Liver (tissue), 9 donors: Measurements from ENCODE around the gene UBE2F. TPM values are rescaled to one million over a fixed set of nuclear protein-coding genes. Genes with fewer than 3 reads are reported as not detected.
"Not testable (repeated sequence)": the region's sequence is repeated elsewhere in the genome, so short reads cannot be mapped to it uniquely, and the experiment has no call there.

ENCODE experiments used
- DNase-seq: peaks from one replicate; pipeline ENCODE4 v3.0.0-alpha.2; 2017; ENCODE audit warnings: low spot score
- H3K27ac ChIP-seq, 2 donors: one replicate each; pipeline ENCODE4 v1.7.0; 2013; ENCODE audit warnings: inconsistent platforms in 2 of 2, low read length in 2 of 2, control low read depth in 1 of 2, low read depth in 1 of 2, mild to moderate bottlenecking in 1 of 2
- H3K27me3 ChIP-seq, 4 donors: one replicate each; pipeline versions ENCODE4 v1.6.1 to v1.7.0; 2013; ENCODE audit warnings: low read length in 3 of 4, inconsistent platforms in 1 of 4, mild to moderate bottlenecking in 1 of 4, moderate library complexity in 1 of 4; ENCODE audit not compliant: control insufficient read depth in 4 of 4, insufficient read depth in 4 of 4
- H3K36me3 ChIP-seq, 4 donors: one replicate each; pipeline versions ENCODE4 v1.6.1 to v1.7.0; 2013; ENCODE audit warnings: low read length in 3 of 4, mild to moderate bottlenecking in 3 of 4, low read depth in 1 of 4, moderate library complexity in 1 of 4; ENCODE audit not compliant: control insufficient read depth in 4 of 4, insufficient read depth in 3 of 4
- H3K4me1 ChIP-seq, 4 donors: one replicate each; pipeline versions ENCODE4 v1.6.1 to v1.7.0; 2013; ENCODE audit warnings: low read length in 3 of 4, mild to moderate bottlenecking in 3 of 4, moderate library complexity in 1 of 4; ENCODE audit not compliant: control insufficient read depth in 4 of 4, insufficient read depth in 4 of 4
- H3K4me3 ChIP-seq, 3 donors: one replicate each; pipeline versions ENCODE4 v1.6.1 to v1.7.0; 2013; ENCODE audit warnings: low read length in 3 of 3, control low read depth in 1 of 3, low read depth in 1 of 3, mild to moderate bottlenecking in 1 of 3
- H3K9ac ChIP-seq, 2 donors: one replicate each; pipeline ENCODE4 v1.7.0; 2013; ENCODE audit warnings: low read length in 2 of 2, mild to moderate bottlenecking in 2 of 2, moderate library complexity in 2 of 2, control low read depth in 1 of 2, low read depth in 1 of 2
- H3K9me3 ChIP-seq, 4 donors: one replicate each; pipeline versions ENCODE4 v1.6.1 to v1.7.0; 2013; ENCODE audit warnings: low read length in 3 of 4; ENCODE audit not compliant: control insufficient read depth in 4 of 4
- EGR1 ChIP-seq, 2 donors: IDR thresholded peaks; 2 replicates each; pipeline ENCODE4 v1.6.1; 2016 to 2018; ENCODE audit warnings: antibody characterized with exemption in 2 of 2, low read depth in 2 of 2
- FOXA1 ChIP-seq: IDR thresholded peaks from 2 replicates; pipeline ENCODE4 v1.6.1; 2016; ENCODE audit warnings: antibody characterized with exemption
- GABPA ChIP-seq, 2 donors: IDR thresholded peaks in 1 of 2; conservative IDR thresholded peaks in 1 of 2; 2 replicates each; pipeline ENCODE4 v1.6.1; 2016; ENCODE audit warnings: antibody characterized with exemption in 2 of 2, mild to moderate bottlenecking in 1 of 2, moderate library complexity in 1 of 2
- HNF4A ChIP-seq, 2 donors: conservative IDR thresholded peaks; 2 replicates each; pipeline ENCODE4 v1.6.1; 2016; ENCODE audit warnings: antibody characterized with exemption in 2 of 2, mild to moderate bottlenecking in 2 of 2
- HNF4G ChIP-seq: IDR thresholded peaks from 2 replicates; pipeline ENCODE4 v1.6.1; 2016; ENCODE audit warnings: antibody characterized with exemption
- JUND ChIP-seq, 2 donors: IDR thresholded peaks; 2 replicates each; pipeline ENCODE4 v1.6.1; 2016; ENCODE audit warnings: antibody characterized with exemption in 2 of 2
- RAD21 ChIP-seq, 2 donors: IDR thresholded peaks; 2 replicates each; pipeline ENCODE4 v1.6.1; 2016; ENCODE audit warnings: antibody characterized with exemption in 2 of 2, mild to moderate bottlenecking in 2 of 2
- RXRA ChIP-seq, 2 donors: IDR thresholded peaks; 2 replicates each; pipeline ENCODE4 v1.6.1; 2017 to 2018; ENCODE audit warnings: antibody characterized with exemption in 2 of 2, mild to moderate bottlenecking in 1 of 2
- SP1 ChIP-seq: IDR thresholded peaks from 2 replicates; pipeline ENCODE4 v1.6.1; 2018; ENCODE audit warnings: antibody characterized with exemption, mild to moderate bottlenecking
- TAF1 ChIP-seq: conservative IDR thresholded peaks from 2 replicates; pipeline ENCODE4 v1.6.1; 2016; ENCODE audit warnings: antibody characterized with exemption, mild to moderate bottlenecking
- YY1 ChIP-seq: IDR thresholded peaks from 2 replicates; pipeline ENCODE4 v1.6.1; 2016; ENCODE audit warnings: antibody characterized with exemption, mild to moderate bottlenecking
- WGBS: extraction: QIAGEN DNeasy Blood & Tissue Kit; methylation state at CpG from one replicate; pipeline ENCODE4 v1.1.7; 2013; 5-methylcytosine and 5-hydroxymethylcytosine counted together
- polyA plus RNA-seq, 2 donors: library from polyadenylated mRNA; stranded (reverse) in 1 of 2; unstranded in 1 of 2; fragments of 200-250 nt in 1 of 2; fragments of >200 nt in 1 of 2; fragmentation: Nextera tagmentation in 1 of 2; extraction: Ambion mirVana in 1 of 2; gene quantifications; one replicate each; pipeline versions ENCODE4 v1.2.1 to v1.2.3, GENCODE V29; 2013 to 2015
- total RNA-seq, 2 donors: library from RNA; depleted of rRNA; stranded (reverse); fragments of >200 nt; gene quantifications; one replicate each; pipeline ENCODE4 v1.2.3, GENCODE V29; 2014
- TF ChIP-seq, protein P1 (sequence below): fragments of 150-350 bp; IDR thresholded peaks from 2 replicates; pipeline ENCODE4 v1.5.1; 2017; ENCODE audit warnings: improper control_type of control experiment, low read depth, low read length; ENCODE audit not compliant: missing input control
- TF ChIP-seq, protein P2 (sequence below): IDR thresholded peaks from 2 replicates; pipeline ENCODE4 v1.6.1; 2016; ENCODE audit warnings: antibody characterized with exemption, mild to moderate bottlenecking
- TF ChIP-seq, protein P3 (sequence below): IDR thresholded peaks from 2 replicates; pipeline ENCODE4 v1.6.1; 2016; ENCODE audit warnings: antibody characterized with exemption
- TF ChIP-seq, protein P4 (sequence below): IDR thresholded peaks from 2 replicates; pipeline ENCODE4 v1.6.1; 2016; ENCODE audit warnings: antibody characterized with exemption
- donor health status: healthy.
- donor health status: healthy.
- donor health status: healthy.
- donor health status: healthy.
- donor health status: healthy.

The UBE2F gene
- total and polyA plus RNA-seq, 4 donors, result 30.5 to 55.3 (median 32.1) TPM

DNA sequence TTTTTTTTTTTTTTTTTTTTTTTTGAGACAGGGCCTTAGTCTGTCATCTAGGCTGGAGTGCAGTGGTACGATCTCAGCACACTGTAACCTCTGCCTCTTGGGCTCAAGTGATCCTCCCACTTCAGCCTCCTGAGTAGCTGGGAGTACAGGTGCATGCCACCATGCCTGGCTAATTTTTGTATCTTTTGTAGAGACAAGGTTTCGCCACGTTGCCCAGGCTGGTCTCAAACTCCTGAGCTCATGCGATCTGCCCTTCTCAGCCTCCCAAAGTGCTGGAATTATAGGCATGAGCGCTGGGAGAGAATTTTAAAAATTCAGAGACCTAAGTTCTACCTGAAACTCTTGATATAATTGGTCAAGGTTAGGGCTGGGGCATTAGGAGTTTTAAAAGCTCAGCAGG lies 14.8 kb downstream of the UBE2F start:
- H3K4me1 ChIP-seq, H3K27me3 ChIP-seq, H3K36me3 ChIP-seq, H3K9ac ChIP-seq, H3K9me3 ChIP-seq, H3K4me3 ChIP-seq, DNase-seq, H3K27ac ChIP-seq: not testable (repeated sequence)
- 97% methylated on average over 5 of the region's 5 CpGs for WGBS

DNA sequence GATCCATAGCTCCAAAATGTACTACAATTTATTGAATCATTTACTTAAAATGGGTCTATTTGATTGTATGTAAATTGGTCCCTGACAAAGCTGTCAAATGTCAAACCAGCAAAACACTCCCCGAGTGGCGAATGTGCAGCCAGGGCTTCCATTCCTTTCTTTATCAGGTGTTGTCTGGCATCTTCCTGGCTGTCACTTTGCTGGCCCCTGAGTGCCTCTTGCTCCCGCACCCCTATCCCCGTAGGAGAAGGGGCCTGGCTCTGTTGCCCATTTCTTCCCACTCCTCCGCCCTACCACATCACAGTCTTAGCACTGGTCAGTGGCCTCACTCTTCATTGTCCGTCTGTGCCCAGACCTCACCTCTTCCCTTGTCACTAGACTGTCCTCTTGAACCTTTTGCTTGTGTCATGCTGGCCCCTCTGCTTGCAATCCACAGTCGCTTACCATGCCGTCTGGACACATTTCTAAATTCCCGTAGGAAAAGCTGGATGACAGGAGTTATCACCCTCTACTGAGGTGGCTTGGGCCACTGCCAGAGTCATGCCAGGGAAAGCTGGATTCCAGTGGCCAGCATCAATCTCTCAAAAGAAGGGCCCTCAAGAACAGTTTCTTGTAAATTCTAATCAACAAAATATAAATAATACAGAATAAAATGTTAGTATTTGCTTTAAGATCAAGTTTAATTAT lies 15.4 kb downstream of the UBE2F start:
- no peak overlapping the region for H3K27ac ChIP-seq
- H3K4me1 ChIP-seq, result peaks cover 0 to 3% (median 2%) of the 10 kb centered on the region in 4 donors
- H3K4me3 ChIP-seq, result no peak overlapping the region
- TF ChIP-seq, protein P1, sequence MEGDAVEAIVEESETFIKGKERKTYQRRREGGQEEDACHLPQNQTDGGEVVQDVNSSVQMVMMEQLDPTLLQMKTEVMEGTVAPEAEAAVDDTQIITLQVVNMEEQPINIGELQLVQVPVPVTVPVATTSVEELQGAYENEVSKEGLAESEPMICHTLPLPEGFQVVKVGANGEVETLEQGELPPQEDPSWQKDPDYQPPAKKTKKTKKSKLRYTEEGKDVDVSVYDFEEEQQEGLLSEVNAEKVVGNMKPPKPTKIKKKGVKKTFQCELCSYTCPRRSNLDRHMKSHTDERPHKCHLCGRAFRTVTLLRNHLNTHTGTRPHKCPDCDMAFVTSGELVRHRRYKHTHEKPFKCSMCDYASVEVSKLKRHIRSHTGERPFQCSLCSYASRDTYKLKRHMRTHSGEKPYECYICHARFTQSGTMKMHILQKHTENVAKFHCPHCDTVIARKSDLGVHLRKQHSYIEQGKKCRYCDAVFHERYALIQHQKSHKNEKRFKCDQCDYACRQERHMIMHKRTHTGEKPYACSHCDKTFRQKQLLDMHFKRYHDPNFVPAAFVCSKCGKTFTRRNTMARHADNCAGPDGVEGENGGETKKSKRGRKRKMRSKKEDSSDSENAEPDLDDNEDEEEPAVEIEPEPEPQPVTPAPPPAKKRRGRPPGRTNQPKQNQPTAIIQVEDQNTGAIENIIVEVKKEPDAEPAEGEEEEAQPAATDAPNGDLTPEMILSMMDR, result no peak
- TF ChIP-seq RAD21 (IDR thresholded peaks at IDR 0.05) (no peak), HNF4A (conservative IDR thresholded peaks at IDR 0.05) (no peak), GABPA (IDR thresholded peaks at IDR 0.05 in 1 of 2, conservative IDR thresholded peaks at IDR 0.05 in 1 of 2) (no peak), RXRA (IDR thresholded peaks at IDR 0.05) (no peak), YY1 (no peak)
- TF ChIP-seq, protein P2, sequence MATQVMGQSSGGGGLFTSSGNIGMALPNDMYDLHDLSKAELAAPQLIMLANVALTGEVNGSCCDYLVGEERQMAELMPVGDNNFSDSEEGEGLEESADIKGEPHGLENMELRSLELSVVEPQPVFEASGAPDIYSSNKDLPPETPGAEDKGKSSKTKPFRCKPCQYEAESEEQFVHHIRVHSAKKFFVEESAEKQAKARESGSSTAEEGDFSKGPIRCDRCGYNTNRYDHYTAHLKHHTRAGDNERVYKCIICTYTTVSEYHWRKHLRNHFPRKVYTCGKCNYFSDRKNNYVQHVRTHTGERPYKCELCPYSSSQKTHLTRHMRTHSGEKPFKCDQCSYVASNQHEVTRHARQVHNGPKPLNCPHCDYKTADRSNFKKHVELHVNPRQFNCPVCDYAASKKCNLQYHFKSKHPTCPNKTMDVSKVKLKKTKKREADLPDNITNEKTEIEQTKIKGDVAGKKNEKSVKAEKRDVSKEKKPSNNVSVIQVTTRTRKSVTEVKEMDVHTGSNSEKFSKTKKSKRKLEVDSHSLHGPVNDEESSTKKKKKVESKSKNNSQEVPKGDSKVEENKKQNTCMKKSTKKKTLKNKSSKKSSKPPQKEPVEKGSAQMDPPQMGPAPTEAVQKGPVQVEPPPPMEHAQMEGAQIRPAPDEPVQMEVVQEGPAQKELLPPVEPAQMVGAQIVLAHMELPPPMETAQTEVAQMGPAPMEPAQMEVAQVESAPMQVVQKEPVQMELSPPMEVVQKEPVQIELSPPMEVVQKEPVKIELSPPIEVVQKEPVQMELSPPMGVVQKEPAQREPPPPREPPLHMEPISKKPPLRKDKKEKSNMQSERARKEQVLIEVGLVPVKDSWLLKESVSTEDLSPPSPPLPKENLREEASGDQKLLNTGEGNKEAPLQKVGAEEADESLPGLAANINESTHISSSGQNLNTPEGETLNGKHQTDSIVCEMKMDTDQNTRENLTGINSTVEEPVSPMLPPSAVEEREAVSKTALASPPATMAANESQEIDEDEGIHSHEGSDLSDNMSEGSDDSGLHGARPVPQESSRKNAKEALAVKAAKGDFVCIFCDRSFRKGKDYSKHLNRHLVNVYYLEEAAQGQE, result no peak
- WGBS, result 95% methylated on average over 9 of the region's 9 CpGs
- DNase-seq, result no peak
- no peak overlapping the region for H3K9ac ChIP-seq
- no peaks in the 10 kb centered on the region for H3K9me3 ChIP-seq
- H3K27me3 ChIP-seq, result no peaks in the 10 kb centered on the region
- H3K36me3 ChIP-seq, result no peaks in the 10 kb centered on the region

DNA sequence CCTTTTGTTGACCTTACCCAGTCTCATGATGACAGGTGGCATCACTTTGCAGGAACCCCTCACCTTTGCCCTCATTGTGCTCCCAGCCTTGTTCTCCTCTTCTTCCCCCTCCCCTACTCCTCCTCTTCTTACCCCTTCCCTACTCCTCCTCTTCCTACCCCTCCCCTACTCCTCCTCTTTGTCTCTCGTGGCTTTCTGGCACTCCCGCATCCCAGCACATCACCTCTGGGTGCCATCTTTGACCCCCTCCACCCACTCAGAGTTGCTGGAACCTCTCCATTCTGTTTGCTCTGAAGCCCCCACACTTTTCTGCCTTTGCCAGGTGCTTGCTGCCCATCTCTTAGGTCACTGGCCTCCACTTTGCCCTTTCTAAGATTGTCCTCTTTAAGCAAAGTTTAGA lies 17.1 kb downstream of the UBE2F start:
- no peak for DNase-seq
- Histone ChIP-seq H3K27me3 (no peaks in the 10 kb centered on the region), H3K27ac (no peak overlapping the region), H3K4me3 (no peak overlapping the region), H3K36me3 (no peaks in the 10 kb centered on the region), H3K9ac (no peak overlapping the region), H3K9me3 (no peaks in the 10 kb centered on the region), H3K4me1 (peaks cover 0 to 3% (median 1%) of the 10 kb centered on the region in 4 donors)
- WGBS, result 58% methylated on average over 2 of the region's 2 CpGs
- TF ChIP-seq EGR1 (IDR thresholded peaks at IDR 0.05; ENCODE audit: low read depth in 2 of 2), result no peak
- TF ChIP-seq, protein P1, result no peak
- no peak for TF ChIP-seq SP1
- no peak for TF ChIP-seq YY1
- TF ChIP-seq JUND (IDR thresholded peaks at IDR 0.05), result no peak
- TF ChIP-seq HNF4A (conservative IDR thresholded peaks at IDR 0.05), result no peak
- no peak for TF ChIP-seq HNF4G
- no peak for TF ChIP-seq FOXA1
- no peak for TF ChIP-seq GABPA (IDR thresholded peaks at IDR 0.05 in 1 of 2, conservative IDR thresholded peaks at IDR 0.05 in 1 of 2)
- TF ChIP-seq, protein P3, sequence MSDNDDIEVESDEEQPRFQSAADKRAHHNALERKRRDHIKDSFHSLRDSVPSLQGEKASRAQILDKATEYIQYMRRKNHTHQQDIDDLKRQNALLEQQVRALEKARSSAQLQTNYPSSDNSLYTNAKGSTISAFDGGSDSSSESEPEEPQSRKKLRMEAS, result no peak
- TF ChIP-seq TAF1, result no peak
- TF ChIP-seq RXRA (IDR thresholded peaks at IDR 0.05), result no peak
- TF ChIP-seq, protein P4, sequence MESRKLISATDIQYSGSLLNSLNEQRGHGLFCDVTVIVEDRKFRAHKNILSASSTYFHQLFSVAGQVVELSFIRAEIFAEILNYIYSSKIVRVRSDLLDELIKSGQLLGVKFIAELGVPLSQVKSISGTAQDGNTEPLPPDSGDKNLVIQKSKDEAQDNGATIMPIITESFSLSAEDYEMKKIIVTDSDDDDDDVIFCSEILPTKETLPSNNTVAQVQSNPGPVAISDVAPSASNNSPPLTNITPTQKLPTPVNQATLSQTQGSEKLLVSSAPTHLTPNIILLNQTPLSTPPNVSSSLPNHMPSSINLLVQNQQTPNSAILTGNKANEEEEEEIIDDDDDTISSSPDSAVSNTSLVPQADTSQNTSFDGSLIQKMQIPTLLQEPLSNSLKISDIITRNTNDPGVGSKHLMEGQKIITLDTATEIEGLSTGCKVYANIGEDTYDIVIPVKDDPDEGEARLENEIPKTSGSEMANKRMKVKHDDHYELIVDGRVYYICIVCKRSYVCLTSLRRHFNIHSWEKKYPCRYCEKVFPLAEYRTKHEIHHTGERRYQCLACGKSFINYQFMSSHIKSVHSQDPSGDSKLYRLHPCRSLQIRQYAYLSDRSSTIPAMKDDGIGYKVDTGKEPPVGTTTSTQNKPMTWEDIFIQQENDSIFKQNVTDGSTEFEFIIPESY, result no peak
